ENCODE measurements around the gene NAA80. TPM values are rescaled to one million over a fixed set of nuclear protein-coding genes. Genes with fewer than 3 reads are reported as not detected.

Gene NAA80
- total RNA-seq, 1 experiment from 2014 or later = 6.0 TPM

DNA sequence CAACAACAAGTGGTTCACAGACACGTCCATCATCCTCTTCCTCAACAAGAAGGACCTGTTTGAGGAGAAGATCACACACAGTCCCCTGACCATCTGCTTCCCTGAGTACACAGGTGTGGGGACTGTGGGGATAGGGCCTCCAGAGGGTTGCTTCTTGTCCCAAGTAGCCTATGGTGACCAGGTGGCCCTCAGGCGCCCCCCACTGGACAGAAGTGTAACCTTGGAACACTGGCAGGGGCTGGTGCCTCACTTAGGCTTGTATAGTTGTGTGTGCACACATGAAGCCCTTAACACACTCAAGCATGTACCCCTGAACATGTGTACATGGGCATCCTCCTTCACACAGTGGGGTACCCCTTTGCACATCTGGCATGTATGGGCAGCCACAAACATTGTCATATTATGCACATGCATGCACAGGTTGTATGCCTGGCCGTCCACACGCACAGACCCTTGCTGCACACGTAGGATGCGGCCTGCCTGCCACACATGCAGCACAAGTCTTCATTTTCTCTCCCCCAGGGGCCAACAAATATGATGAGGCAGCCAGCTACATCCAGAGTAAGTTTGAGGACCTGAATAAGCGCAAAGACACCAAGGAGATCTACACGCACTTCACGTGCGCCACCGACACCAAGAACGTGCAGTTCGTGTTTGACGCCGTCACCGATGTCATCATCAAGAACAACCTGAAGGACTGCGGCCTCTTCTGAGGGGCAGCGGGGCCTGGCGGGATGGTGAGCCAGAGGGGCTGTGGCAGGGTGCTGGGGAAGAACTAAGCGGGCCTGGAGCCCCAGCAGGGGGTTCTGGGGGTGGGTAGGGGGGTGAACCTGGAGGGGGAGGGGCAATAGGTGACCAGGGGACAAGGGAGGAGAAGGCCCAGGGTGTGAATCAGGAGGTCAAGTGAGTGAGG lies 42.0 kb downstream of the NAA80 start:
- Mint-ChIP-seq H3K27ac (peak overlapping the region in 1 of 3 experiments; percentile 75; a peak in 1 of 7 replicates), H3K4me1 (peaks cover 14 to 33% of the 10 kb centered on the region in 2 experiments)
- WGBS (ENCODE audit: extremely low coverage, insufficient read length, low lambda C conversion rate) = no CpG with 5 or more reads among the region's 20 CpGs

More for the DNA sequence above, 42.0 kb downstream of the NAA80 start:
- TF ChIP-seq, protein P1, sequence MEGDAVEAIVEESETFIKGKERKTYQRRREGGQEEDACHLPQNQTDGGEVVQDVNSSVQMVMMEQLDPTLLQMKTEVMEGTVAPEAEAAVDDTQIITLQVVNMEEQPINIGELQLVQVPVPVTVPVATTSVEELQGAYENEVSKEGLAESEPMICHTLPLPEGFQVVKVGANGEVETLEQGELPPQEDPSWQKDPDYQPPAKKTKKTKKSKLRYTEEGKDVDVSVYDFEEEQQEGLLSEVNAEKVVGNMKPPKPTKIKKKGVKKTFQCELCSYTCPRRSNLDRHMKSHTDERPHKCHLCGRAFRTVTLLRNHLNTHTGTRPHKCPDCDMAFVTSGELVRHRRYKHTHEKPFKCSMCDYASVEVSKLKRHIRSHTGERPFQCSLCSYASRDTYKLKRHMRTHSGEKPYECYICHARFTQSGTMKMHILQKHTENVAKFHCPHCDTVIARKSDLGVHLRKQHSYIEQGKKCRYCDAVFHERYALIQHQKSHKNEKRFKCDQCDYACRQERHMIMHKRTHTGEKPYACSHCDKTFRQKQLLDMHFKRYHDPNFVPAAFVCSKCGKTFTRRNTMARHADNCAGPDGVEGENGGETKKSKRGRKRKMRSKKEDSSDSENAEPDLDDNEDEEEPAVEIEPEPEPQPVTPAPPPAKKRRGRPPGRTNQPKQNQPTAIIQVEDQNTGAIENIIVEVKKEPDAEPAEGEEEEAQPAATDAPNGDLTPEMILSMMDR (conservative IDR thresholded peaks at IDR 0.05) = peak; percentile 81
- Histone ChIP-seq H2AK5ac (ENCODE audit: insufficient read length, low read length) (no peak overlapping the region), H4K91ac (ENCODE audit: insufficient read length, low read depth, low read length) (no peak overlapping the region), H2BK5ac (ENCODE audit: insufficient read length, low read length) (no peak overlapping the region), H4K5ac (ENCODE audit: insufficient read length, low read depth, low read length) (no peak overlapping the region), H3K79me1 (ENCODE audit: insufficient read depth, low read depth, low read length, poor library complexity, severe bottlenecking) (peaks cover under 1% of the 10 kb centered on the region), H4K20me1 (ENCODE audit: control insufficient read depth, insufficient read depth, insufficient read length) (peaks cover 2% of the 10 kb centered on the region), H3K4ac (ENCODE audit: low read depth, low read length) (no peak overlapping the region), H3K9me3 (ENCODE audit: control insufficient read depth, low read depth, low read length) (no peaks in the 10 kb centered on the region), H2BK20ac (ENCODE audit: low read depth, low read length, poor library complexity, severe bottlenecking) (no peak overlapping the region), H3K9ac (ENCODE audit: extremely low read depth, insufficient read length, low read length) (no peak overlapping the region), H3K27ac (ENCODE audit: insufficient read length, low read depth, low read length) (no peak overlapping the region), H3K79me2 (ENCODE audit: insufficient read depth, low read length) (no peaks in the 10 kb centered on the region), H3K56ac (ENCODE audit: insufficient read length, low read depth, low read length) (no peak overlapping the region), H2AFZ (ENCODE audit: low read length) (no peak overlapping the region), H3K4me2 (ENCODE audit: insufficient read depth, insufficient read length, low read length) (no peak overlapping the region), H4K8ac (replicated peaks; ENCODE audit: insufficient read length, low read depth, low read length) (no peak overlapping the region), H2BK120ac (ENCODE audit: low read depth, low read length, poor library complexity, severe bottlenecking) (no peak overlapping the region), H3K23me2 (ENCODE audit: insufficient read length, low read depth, low read length, poor library complexity, severe bottlenecking) (no peaks in the 10 kb centered on the region), H3K23ac (ENCODE audit: insufficient read length, low read depth, low read length) (no peak overlapping the region), H3K18ac (ENCODE audit: insufficient read length, low read depth, low read length) (no peak overlapping the region), H2BK15ac (ENCODE audit: low read depth, low read length) (no peak overlapping the region), H3K27me3 (ENCODE audit: insufficient read depth, low read length) (no peaks in the 10 kb centered on the region), H3K4me1 (ENCODE audit: insufficient read depth, low read length) (no peaks in the 10 kb centered on the region), H2BK12ac (ENCODE audit: insufficient read length, low read depth, low read length) (no peak overlapping the region), H3K14ac (ENCODE audit: insufficient read depth, low read length) (no peak overlapping the region), H3T11ph (ENCODE audit: low read length) (no peak overlapping the region)
- no peaks in the 10 kb centered on the region for H3K9me3 Mint-ChIP-seq
- no peaks in the 10 kb centered on the region for H3K27me3 Mint-ChIP-seq (ENCODE audit: low read depth)
- H3K36me3 Mint-ChIP-seq (ENCODE audit: insufficient read depth in 1 of 3, low read depth in 3 of 3) = peaks cover 17 to 42% (median 42%) of the 10 kb centered on the region in 3 experiments; a peak in 6 of 7 replicates
- H3K4me3 Mint-ChIP-seq = no peak overlapping the region
- DNase-seq = peak; percentile 74

Data from H9 (cell line).